ENCODE measurements around the gene RAB17. TPM values are rescaled to one million over a fixed set of nuclear protein-coding genes. Genes with fewer than 3 reads are reported as not detected.

Gene RAB17
- total and polyA plus RNA-seq, 10 donors = 0.24 to 2.2 (median 0.67) TPM; not detected in 3

- H3K4me1 ChIP-seq = no peaks in the 10 kb centered on the region
- TF ChIP-seq POLR2AphosphoS5 (IDR thresholded peaks at IDR 0.05) (no peak), POLR2A (IDR thresholded peaks at IDR 0.05) (no peak), CTCF (IDR thresholded peaks at IDR 0.05 in 8 of 11, conservative IDR thresholded peaks at IDR 0.05 in 3 of 11) (no peak)
- H3K9me3 ChIP-seq = peaks cover 0 to 5% (median 2%) of the 10 kb centered on the region in 8 donors
- intact Hi-C loops (cut with DNase I; ENCODE audit: low total_unique reads) = no loop called here
- peak; percentile 59 for DNase-seq
- peaks cover 0 to 59% (median 10%) of the 10 kb centered on the region in 7 donors for H3K27me3 ChIP-seq (replicated peaks in 1 of 7)
- no peaks in the 10 kb centered on the region for H3K36me3 ChIP-seq
- H3K4me3 ChIP-seq = no peak overlapping the region
- H3K27ac ChIP-seq = no peak overlapping the region
- 79 to 86% (median 84%) methylated on average over 5 to 7 of the region's 7 CpGs for WGBS, 5 donors
Observed at GRCh38 chr2:237561221-237561620, 29.3 kb downstream of the RAB17 start.

GRCh38 chr2:237558961-237559641, 31.4 kb downstream of the RAB17 start:
- H3K9me3 ChIP-seq = peaks cover 0 to 26% (median 20%) of the 10 kb centered on the region in 8 donors
- H3K4me3 ChIP-seq = no peak overlapping the region
- DNase-seq = peak; percentile 46
- intact Hi-C loops (cut with DNase I; ENCODE audit: low total_unique reads) = no loop called here
- no peak for TF ChIP-seq POLR2A (IDR thresholded peaks at IDR 0.05)
- no peak for TF ChIP-seq CTCF (IDR thresholded peaks at IDR 0.05 in 8 of 11, conservative IDR thresholded peaks at IDR 0.05 in 3 of 11)
- TF ChIP-seq POLR2AphosphoS5 (IDR thresholded peaks at IDR 0.05) = no peak
- H3K27ac ChIP-seq = no peak overlapping the region
- no peaks in the 10 kb centered on the region for H3K36me3 ChIP-seq
- no peaks in the 10 kb centered on the region for H3K4me1 ChIP-seq
- H3K27me3 ChIP-seq (replicated peaks in 1 of 7) = peaks cover 0 to 48% (median 3%) of the 10 kb centered on the region in 7 donors
- 68 to 80% (median 77%) methylated on average over 21 to 22 of the region's 22 CpGs for WGBS, 5 donors

- Histone ChIP-seq H3K36me3 (no peaks in the 10 kb centered on the region), H3K27me3 (replicated peaks in 1 of 7) (peaks cover 0 to 40% (median 0%) of the 10 kb centered on the region in 7 donors), H3K9me3 (peaks cover 0 to 33% (median 20%) of the 10 kb centered on the region in 8 donors), H3K4me3 (no peak overlapping the region), H3K4me1 (no peaks in the 10 kb centered on the region), H3K27ac (no peak overlapping the region)
- peak; percentile 30 for DNase-seq
- intact Hi-C loops (cut with DNase I; ENCODE audit: low total_unique reads) = no loop called here
- WGBS, 5 donors = 45 to 62% (median 57%) methylated on average over 4 of the region's 4 CpGs
- no peak for TF ChIP-seq POLR2A (IDR thresholded peaks at IDR 0.05)
- no peak for TF ChIP-seq CTCF (IDR thresholded peaks at IDR 0.05 in 8 of 11, conservative IDR thresholded peaks at IDR 0.05 in 3 of 11)
Observed at GRCh38 chr2:237557633-237558015, 32.9 kb downstream of the RAB17 start.

GRCh38 chr2:237556773-237557632, 33.5 kb downstream of the RAB17 start:
- 52 to 66% (median 58%) methylated on average over 10 to 11 of the region's 11 CpGs for WGBS, 5 donors

More at GRCh38 chr2:237556773-237557632, 33.5 kb downstream of the RAB17 start:
- H3K27me3 ChIP-seq (replicated peaks in 1 of 7) = peaks cover 0 to 35% (median 0%) of the 10 kb centered on the region in 7 donors
- H3K9me3 ChIP-seq = peaks cover 0 to 33% (median 20%) of the 10 kb centered on the region in 8 donors
- no peaks in the 10 kb centered on the region for H3K36me3 ChIP-seq
- intact Hi-C loops (cut with DNase I; ENCODE audit: low total_unique reads) = no loop called here
- no peak overlapping the region for H3K4me3 ChIP-seq
- no peaks in the 10 kb centered on the region for H3K4me1 ChIP-seq
- no peak for DNase-seq
- TF ChIP-seq CTCF (IDR thresholded peaks at IDR 0.05 in 8 of 11, conservative IDR thresholded peaks at IDR 0.05 in 3 of 11) = no peak
- TF ChIP-seq POLR2A (IDR thresholded peaks at IDR 0.05) = no peak
- no peak for TF ChIP-seq POLR2AphosphoS5 (IDR thresholded peaks at IDR 0.05)
- H3K27ac ChIP-seq = no peak overlapping the region

All from spleen (tissue), 11 donors.